A549 (cell line): ENCODE measurements around the gene SLC38A4. TPM values are rescaled to one million over a fixed set of nuclear protein-coding genes. Genes with fewer than 3 reads are reported as not detected.

Source experiments
- ATAC-seq, 2 experiments: fragments of 200-7000 bp in 1 of 2; fragments of >200 bp in 1 of 2; cut with Nextera tagmentation in 1 of 2; cut with Tn5 transposase in 1 of 2; 3 replicates each; pipeline versions ENCODE4 v1.8.0 to v1.9.1; 2018 to 2020; ENCODE audit warnings: mild to moderate bottlenecking in 1 of 2, moderate library complexity in 1 of 2
- CTCF ChIA-PET: fragments of 300-600 bp; sonication (Branson Sonifier 250); formaldehyde crosslinking; extraction: SDS; loops from one replicate; lab custom pipeline; 2021; ENCODE audit warnings: antibody characterized with exemption, inconsistent platforms; lab: Yijun Ruan, JAX
- POLR2A ChIA-PET: fragments of 350-600 bp; formaldehyde crosslinking; extraction: SDS; loops from one replicate; lab custom pipeline; 2021; ENCODE audit warnings: antibody characterized with exemption, inconsistent platforms; lab: Yijun Ruan, JAX
- DNase-seq, 2 experiments: peaks; one replicate each; pipeline versions ENCODE4 v3.0.0 to v3.0.0-alpha.2; 2011 to 2016; ENCODE audit warnings: low read depth in 1 of 2, low spot score in 1 of 2
- FAIRE-seq: peaks from 2 replicates; lab custom pipeline; 2011; peaks lifted over from hg19 to GRCh38; lab: Jason Lieb, UNC
- H3K27ac ChIP-seq, 2 experiments: fragments of >200 bp; sonication (Bioruptor Twin); formaldehyde crosslinking; 3 replicates each; pipeline ENCODE4 v1.5.1; 2016 to 2017
- H3K4me1 ChIP-seq: fragments of >200 bp; sonication (Bioruptor Twin); formaldehyde crosslinking; 3 replicates; pipeline ENCODE4 v1.6.1; 2016
- H3K4me2 ChIP-seq: fragments of >200 bp; sonication (Bioruptor Twin); formaldehyde crosslinking; 3 replicates; pipeline ENCODE4 v1.6.1; 2016
- H3K4me3 ChIP-seq: fragments of >200 bp; sonication (Bioruptor Twin); formaldehyde crosslinking; 3 replicates; pipeline ENCODE4 v1.5.1; 2016
- H3K9me3 ChIP-seq: fragments of >200 bp; sonication (Bioruptor Twin); formaldehyde crosslinking; 3 replicates; pipeline ENCODE4 v1.6.1; 2016
- BHLHE40 ChIP-seq: IDR thresholded peaks from 2 replicates; pipeline ENCODE4 v1.6.1; 2012; ENCODE audit warnings: low read depth, low read length, inconsistent platforms
- CBX2 ChIP-seq: fragments of 200-600 bp; sonication (generic); IDR thresholded peaks from 2 replicates; pipeline ENCODE4 v1.6.1; 2016; ENCODE audit warnings: low read depth, mild to moderate bottlenecking, borderline replicate concordance
- CBX8 ChIP-seq: fragments of 200-600 bp; sonication (generic); IDR thresholded peaks from 2 replicates; pipeline ENCODE4 v1.6.1; 2016
- CHD2 ChIP-seq: fragments of 150-350 bp; IDR thresholded peaks from 2 replicates; pipeline ENCODE4 v1.6.1; 2014; ENCODE audit warnings: low read length; ENCODE audit not compliant: partially characterized antibody
- CTCF ChIP-seq: fragments of >200 bp; sonication (Bioruptor Twin); formaldehyde crosslinking; IDR thresholded peaks from 3 replicates; pipeline ENCODE4 v1.5.1; 2016
- ELK1 ChIP-seq: fragments of 150-350 bp; IDR thresholded peaks from 2 replicates; pipeline ENCODE4 v1.6.1; 2014; ENCODE audit warnings: low read depth, mild to moderate bottlenecking, low read length
- ESRRA ChIP-seq: fragments of 150-350 bp; IDR thresholded peaks from 2 replicates; pipeline ENCODE4 v1.6.1; 2014; ENCODE audit warnings: mild to moderate bottlenecking, low read length, borderline replicate concordance
- FOSB ChIP-seq: fragments of 250-450 bp; sonication (Bioruptor Pico); IDR thresholded peaks from 2 replicates; pipeline ENCODE4 v1.5.0; 2020; ENCODE audit warnings: mild to moderate bottlenecking, moderate library complexity
- FOSL2 ChIP-seq, 2 experiments: fragments of 450-650 bp in 1 of 2; fragments of >200 bp in 1 of 2; sonication (Bioruptor Twin) in 1 of 2; formaldehyde crosslinking; IDR thresholded peaks; 2 replicates each; pipeline versions ENCODE4 v1.5.0 to v1.6.1; 2016 to 2020; ENCODE audit warnings: mild to moderate bottlenecking in 1 of 2, moderate library complexity in 1 of 2
- FOXS1 ChIP-seq: fragments of 250-450 bp; sonication (Bioruptor Pico); IDR thresholded peaks from 2 replicates; pipeline ENCODE4 v1.5.0; 2020; ENCODE audit warnings: mild to moderate bottlenecking, moderate library complexity
- HDAC2 ChIP-seq: fragments of 200-600 bp; sonication (generic); IDR thresholded peaks from 2 replicates; pipeline ENCODE4 v1.6.1; 2016
- HEYL ChIP-seq: fragments of 250-450 bp; sonication (Bioruptor Pico); IDR thresholded peaks from 2 replicates; pipeline ENCODE4 v1.8.0; 2021; ENCODE audit warnings: mild to moderate bottlenecking, moderate library complexity
- HOXA7 ChIP-seq: fragments of 250-450 bp; sonication (Bioruptor Pico); IDR thresholded peaks from 2 replicates; pipeline ENCODE4 v1.5.0; 2020; ENCODE audit warnings: mild to moderate bottlenecking, moderate library complexity
- HOXB5 ChIP-seq: fragments of 250-450 bp; sonication (Bioruptor Pico); IDR thresholded peaks from 2 replicates; pipeline ENCODE4 v1.5.0; 2020; ENCODE audit warnings: mild to moderate bottlenecking, moderate library complexity
- KDM1A ChIP-seq: fragments of 200-600 bp; sonication (generic); IDR thresholded peaks from 2 replicates; pipeline ENCODE4 v1.6.1; 2016; ENCODE audit warnings: low read depth, mild to moderate bottlenecking
- MAFK ChIP-seq: fragments of 450-650 bp; IDR thresholded peaks from 2 replicates; pipeline ENCODE4 v1.6.1; 2014; ENCODE audit not compliant: partially characterized antibody
- MAX ChIP-seq: IDR thresholded peaks from 2 replicates; pipeline ENCODE4 v1.6.1; 2012
- MAZ ChIP-seq: fragments of 150-350 bp; IDR thresholded peaks from 2 replicates; pipeline ENCODE4 v1.6.1; 2014; ENCODE audit warnings: antibody characterized with exemption, low read depth, low read length, borderline replicate concordance
- PHF8 ChIP-seq: fragments of 200-600 bp; sonication (generic); IDR thresholded peaks from 2 replicates; pipeline ENCODE4 v1.6.1; 2016; ENCODE audit warnings: low read depth, mild to moderate bottlenecking, antibody characterized with exemption, moderate library complexity, borderline replicate concordance
- POLR2A ChIP-seq: IDR thresholded peaks from 2 replicates; pipeline ENCODE4 v1.6.1; 2012; ENCODE audit warnings: mild to moderate bottlenecking, low read length
- RAD21 ChIP-seq, 2 experiments: fragments of >200 bp in 1 of 2; sonication (Bioruptor Twin) in 1 of 2; formaldehyde crosslinking in 1 of 2; IDR thresholded peaks in 1 of 2; conservative IDR thresholded peaks in 1 of 2; 2 replicates in 1 of 2; 3 replicates in 1 of 2; pipeline ENCODE4 v1.6.1; 2012 to 2018; ENCODE audit warnings: inconsistent platforms in 1 of 2
- RARB ChIP-seq: fragments of 250-450 bp; sonication (Bioruptor Pico); IDR thresholded peaks from 2 replicates; pipeline ENCODE4 v1.8.0; 2021; ENCODE audit warnings: mild to moderate bottlenecking, moderate library complexity
- SMC3 ChIP-seq: fragments of >200 bp; sonication (Bioruptor Twin); formaldehyde crosslinking; IDR thresholded peaks from 3 replicates; pipeline ENCODE4 v1.6.1; 2018; ENCODE audit warnings: inconsistent platforms
- TP53 ChIP-seq: fragments of 250-450 bp; sonication (Bioruptor Pico); IDR thresholded peaks from 2 replicates; pipeline ENCODE4 v1.5.0; 2021; ENCODE audit warnings: mild to moderate bottlenecking, moderate library complexity
- ZC3H11A ChIP-seq: fragments of 450-650 bp; IDR thresholded peaks from 2 replicates; pipeline ENCODE4 v1.6.1; 2014; ENCODE audit warnings: antibody characterized with exemption, mild to moderate bottlenecking
- ZNF302 ChIP-seq: fragments of 250-450 bp; sonication (Bioruptor Pico); IDR thresholded peaks from 2 replicates; pipeline ENCODE4 v1.9.0; 2021; ENCODE audit warnings: inconsistent platforms, mild to moderate bottlenecking, moderate library complexity
- ZSCAN20 ChIP-seq: fragments of 250-450 bp; sonication (Bioruptor Pico); IDR thresholded peaks from 2 replicates; pipeline ENCODE4 v1.8.0; 2022; ENCODE audit warnings: mild to moderate bottlenecking, moderate library complexity
- WGBS: methylation state at CpG from one replicate; pipeline ENCODE4 v1.1.6; 2017; ENCODE audit errors: missing lambda C conversion rate; 5-methylcytosine and 5-hydroxymethylcytosine counted together
- polyA plus RNA-seq, 4 experiments: library from polyadenylated mRNA; depleted of rRNA in 3 of 4; stranded (reverse); fragments of >200 nt; fragmentation: RNase III in 1 of 4; extraction: RNeasy Plus Mini Kit Qiagen cat#74134 plus additional on column Dnase treatment in 1 of 4; gene quantifications; 2 replicates in 3 of 4; 3 replicates in 1 of 4; pipeline ENCODE4 v1.2.3, GENCODE V29; 2011 to 2017

SLC38A4 gene
- polyA plus RNA-seq, 2 of the 4 experiments (the other 2 are of a cell fraction): 0.09 to 0.30 TPM

- ATAC-seq: no peak
- no peaks in the 10 kb centered on the region for H3K9me3 ChIP-seq
- H3K4me1 ChIP-seq: no peaks in the 10 kb centered on the region
- no peak for DNase-seq
- no peak overlapping the region for H3K27ac ChIP-seq
- H3K4me2 ChIP-seq: no peak overlapping the region
- H3K4me3 ChIP-seq: no peak overlapping the region
- POLR2A ChIA-PET: no interaction called here
- CTCF ChIA-PET: interaction anchor here (0.6 kb wide), 1 partner anchor 482 kb away, joined by 4 read pairs; no protein-coding TSS in a partner anchor
- no peak for TF ChIP-seq FOSL2 (IDR thresholded peaks at IDR 0.05)
- TF ChIP-seq FOSL2 (CRISPR knock-in tag; IDR thresholded peaks at IDR 0.05): no peak
- TF ChIP-seq ZNF302 (CRISPR knock-in tag): no peak
- TF ChIP-seq POLR2A: no peak
- TF ChIP-seq RAD21 (conservative IDR thresholded peaks at IDR 0.05 in 1 of 2, IDR thresholded peaks at IDR 0.05 in 1 of 2): no peak
- no peak for FAIRE-seq
Measured at GRCh38 chr12:46779879-46780278, 45.9 kb downstream of the SLC38A4 start.

GRCh38 chr12:46779063-46779462, 46.7 kb downstream of the SLC38A4 start:
- Histone ChIP-seq H3K4me2 (no peak overlapping the region), H3K4me1 (peaks cover 4% of the 10 kb centered on the region; the same call in 2 of the 3 replicates), H3K9me3 (no peaks in the 10 kb centered on the region), H3K27ac (no peak overlapping the region), H3K4me3 (no peak overlapping the region)
- POLR2A ChIA-PET: no interaction called here
- ATAC-seq: no peak
- no peak for DNase-seq
- 41% methylated on average over 1 of the region's 1 CpG for WGBS
- no peak for FAIRE-seq
- CTCF ChIA-PET: no interaction called here
- TF ChIP-seq MAX (no peak), PHF8 (no peak), HOXB5 (no peak), FOSB (CRISPR knock-in tag) (no peak), MAZ (no peak), ESRRA (no peak), CBX8 (no peak), CHD2 (no peak), POLR2A (no peak), TP53 (no peak), ZSCAN20 (CRISPR knock-in tag) (no peak), HOXA7 (CRISPR knock-in tag) (no peak), HEYL (no peak), BHLHE40 (no peak), FOXS1 (CRISPR knock-in tag) (no peak), CTCF (no peak), ZC3H11A (no peak)

- WGBS: 93% methylated on average over 5 of the region's 5 CpGs
- DNase-seq (no peak), ATAC-seq (no peak)
- CTCF ChIA-PET: no interaction called here
- Histone ChIP-seq H3K27ac (no peak overlapping the region), H3K4me2 (no peak overlapping the region), H3K9me3 (no peaks in the 10 kb centered on the region), H3K4me1 (peaks cover 9% of the 10 kb centered on the region; the same call in 2 of the 3 replicates)
- TF ChIP-seq SMC3: no peak
- no peak for TF ChIP-seq CBX2
- no peak for TF ChIP-seq ZC3H11A
- TF ChIP-seq RARB (CRISPR knock-in tag): no peak
- TF ChIP-seq MAFK: no peak
- no peak for TF ChIP-seq ELK1
- no peak for TF ChIP-seq KDM1A
- TF ChIP-seq HDAC2: no peak
- TF ChIP-seq BHLHE40: no peak
- TF ChIP-seq, all 56 proteins: peak for 0
- no peak for FAIRE-seq
- POLR2A ChIA-PET: no interaction called here
- H3K4me3 ChIP-seq: no peak overlapping the region
Measured at GRCh38 chr12:46778415-46778814, 47.4 kb downstream of the SLC38A4 start.
